ENCODE data around the gene TMEM100.

Gene TMEM100

GRCh38 chr17:55722742-55723487 lies at the start of gene TMEM100:
TSS of gene TMEM100 (minus strand) at chr17:55722864. CDS start at chr17:55721070, 1,794 bp downstream.
- DNase-seq = no peak

GRCh38 chr17:55772086-55772485 lies 49.4 kb upstream of the TMEM100 start:
- no peak for DNase-seq

- peak; percentile 2 for DNase-seq
Observed at GRCh38 chr17:55770196-55770870, 47.7 kb upstream of the TMEM100 start.

- no peak for DNase-seq
Observed at GRCh38 chr17:55769625-55770000, 46.9 kb upstream of the TMEM100 start.

- no peak for DNase-seq
Observed at GRCh38 chr17:55768936-55769624, 46.4 kb upstream of the TMEM100 start.

- no peak for DNase-seq
Observed at GRCh38 chr17:55765472-55765871, 42.8 kb upstream of the TMEM100 start.

- DNase-seq = no peak
Observed at GRCh38 chr17:55764610-55765009, 41.9 kb upstream of the TMEM100 start.

GRCh38 chr17:55763856-55764255 lies 41.2 kb upstream of the TMEM100 start:
- DNase-seq = no peak

GRCh38 chr17:55762086-55762858 lies 39.6 kb upstream of the TMEM100 start:
- no peak for DNase-seq

- DNase-seq = no peak
Observed at GRCh38 chr17:55760643-55761355, 38.1 kb upstream of the TMEM100 start.

- DNase-seq = no peak
Observed at GRCh38 chr17:55758171-55758570, 35.5 kb upstream of the TMEM100 start.

- no peak for DNase-seq
Observed at GRCh38 chr17:55757659-55758058, 35.0 kb upstream of the TMEM100 start.

- no peak for DNase-seq
Observed at GRCh38 chr17:55756689-55757088, 34.0 kb upstream of the TMEM100 start.

GRCh38 chr17:55751720-55752250 lies 29.1 kb upstream of the TMEM100 start:
- DNase-seq = no peak

GRCh38 chr17:55750750-55751657 lies 28.3 kb upstream of the TMEM100 start, which contains the start of gene PCTP:
TSS of gene PCTP (plus strand) at chr17:55751051. CDS start at chr17:55751104, 53 bp downstream.
- DNase-seq = peak; percentile 37

GRCh38 chr17:55749985-55750384 lies 27.3 kb upstream of the TMEM100 start:
- no peak for DNase-seq

GRCh38 chr17:55748841-55749240 lies 26.2 kb upstream of the TMEM100 start:
- no peak for DNase-seq

GRCh38 chr17:55747209-55747608 lies 24.5 kb upstream of the TMEM100 start:
- no peak for DNase-seq

GRCh38 chr17:55746466-55746865 lies 23.8 kb upstream of the TMEM100 start:
- no peak for DNase-seq

GRCh38 chr17:55745258-55745657 lies 22.6 kb upstream of the TMEM100 start:
- DNase-seq = no peak

GRCh38 chr17:55743103-55743679 lies 20.5 kb upstream of the TMEM100 start:
- DNase-seq = no peak
